Thyroid gland (tissue), 4 donors: Measurements from ENCODE around the gene DNM3.

Experiments used
- POLR2A ChIP-seq, 2 donors: fragments of 450-650 bp; IDR thresholded peaks; one replicate each; pipeline ENCODE4 v1.6.1; 2017; ENCODE audit warnings: antibody characterized with exemption in 2 of 2, mild to moderate bottlenecking in 2 of 2, moderate library complexity in 1 of 2
- TF ChIP-seq, protein P1 (sequence below), 6 experiments: fragments of 200-600 bp in 3 of 6; fragments of 450-650 bp in 3 of 6; sonication (generic) in 3 of 6; IDR thresholded peaks; one replicate each; pipeline ENCODE4 v1.5.1; 2016 to 2019; ENCODE audit warnings: antibody characterized with exemption in 6 of 6, mild to moderate bottlenecking in 2 of 6, inconsistent platforms in 1 of 6, moderate library complexity in 1 of 6

- TF ChIP-seq, protein P1, sequence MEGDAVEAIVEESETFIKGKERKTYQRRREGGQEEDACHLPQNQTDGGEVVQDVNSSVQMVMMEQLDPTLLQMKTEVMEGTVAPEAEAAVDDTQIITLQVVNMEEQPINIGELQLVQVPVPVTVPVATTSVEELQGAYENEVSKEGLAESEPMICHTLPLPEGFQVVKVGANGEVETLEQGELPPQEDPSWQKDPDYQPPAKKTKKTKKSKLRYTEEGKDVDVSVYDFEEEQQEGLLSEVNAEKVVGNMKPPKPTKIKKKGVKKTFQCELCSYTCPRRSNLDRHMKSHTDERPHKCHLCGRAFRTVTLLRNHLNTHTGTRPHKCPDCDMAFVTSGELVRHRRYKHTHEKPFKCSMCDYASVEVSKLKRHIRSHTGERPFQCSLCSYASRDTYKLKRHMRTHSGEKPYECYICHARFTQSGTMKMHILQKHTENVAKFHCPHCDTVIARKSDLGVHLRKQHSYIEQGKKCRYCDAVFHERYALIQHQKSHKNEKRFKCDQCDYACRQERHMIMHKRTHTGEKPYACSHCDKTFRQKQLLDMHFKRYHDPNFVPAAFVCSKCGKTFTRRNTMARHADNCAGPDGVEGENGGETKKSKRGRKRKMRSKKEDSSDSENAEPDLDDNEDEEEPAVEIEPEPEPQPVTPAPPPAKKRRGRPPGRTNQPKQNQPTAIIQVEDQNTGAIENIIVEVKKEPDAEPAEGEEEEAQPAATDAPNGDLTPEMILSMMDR (IDR thresholded peaks at IDR 0.05): no peak
- TF ChIP-seq POLR2A (IDR thresholded peaks at IDR 0.05): no peak
Measured at GRCh38 chr1:172238965-172239364, 397.7 kb downstream of the DNM3 start.
